HEK293 (cell line): ENCODE data around the gene NCKAP5L.

Experiments used
- CTCF ChIA-PET: fragments of 350-600 bp; formaldehyde crosslinking; extraction: SDS; loops from one replicate; lab custom pipeline; 2021; ENCODE audit warnings: antibody characterized with exemption; lab: Yijun Ruan, JAX
- POLR2A ChIA-PET: fragments of 300-600 bp; formaldehyde crosslinking; extraction: SDS; loops from one replicate; lab custom pipeline; 2020; ENCODE audit warnings: antibody characterized with exemption, inconsistent platforms; lab: Yijun Ruan, JAX
- H3K27ac ChIP-seq: fragments of 200-500 bp; sonication (Bioruptor generic); 2 replicates; pipeline ENCODE4 v1.5.1; 2014; ENCODE audit warnings: low read depth, low read length, control low read depth, inconsistent platforms; ENCODE audit errors: extremely low read depth
- H3K36me3 ChIP-seq, 2 experiments: fragments of 200-500 bp in 1 of 2; sonication (Bioruptor generic) in 1 of 2; 1 replicate in 1 of 2; 2 replicates in 1 of 2; pipeline ENCODE4 v1.5.1; 2014 to 2017; ENCODE audit warnings: inconsistent platforms in 2 of 2, low read length in 2 of 2; ENCODE audit not compliant: control insufficient read depth in 2 of 2, insufficient read depth in 1 of 2
- H3K4me1 ChIP-seq: fragments of 200-500 bp; sonication (Bioruptor generic); 2 replicates; pipeline ENCODE4 v1.5.1; 2014; ENCODE audit warnings: mild to moderate bottlenecking, low read length, inconsistent platforms; ENCODE audit not compliant: control insufficient read depth, insufficient read depth
- H3K4me3 ChIP-seq: 2 replicates; pipeline ENCODE4 v1.5.1; 2011; ENCODE audit warnings: low read depth, mild to moderate bottlenecking, control low read depth, low read length, moderate library complexity
- H3K9me3 ChIP-seq: fragments of 200-500 bp; sonication (Bioruptor generic); 2 replicates; pipeline ENCODE4 v1.5.1; 2014; ENCODE audit warnings: low read depth, low read length, inconsistent platforms; ENCODE audit not compliant: control insufficient read depth, insufficient read depth
- BCL11A ChIP-seq: fragments of 450-650 bp; formaldehyde crosslinking; IDR thresholded peaks from 2 replicates; pipeline ENCODE4 v1.5.1; 2016; ENCODE audit warnings: low read depth, missing biosample characterization, missing genetic modification characterization
- GLI4 ChIP-seq: fragments of 450-650 bp; formaldehyde crosslinking; IDR thresholded peaks from 2 replicates; pipeline ENCODE4 v1.5.1; 2016; ENCODE audit warnings: missing biosample characterization, missing genetic modification characterization
- PATZ1 ChIP-seq: fragments of 450-650 bp; formaldehyde crosslinking; IDR thresholded peaks from 2 replicates; pipeline ENCODE4 v1.5.1; 2016; ENCODE audit warnings: missing biosample characterization, missing genetic modification characterization
- RBAK ChIP-seq: fragments of 450-650 bp; formaldehyde crosslinking; IDR thresholded peaks from 2 replicates; pipeline ENCODE4 v1.5.1; 2016; ENCODE audit warnings: missing biosample characterization, missing genetic modification characterization
- SETDB1 ChIP-seq: IDR thresholded peaks from one replicate; pipeline ENCODE4 v1.6.1; 2017; ENCODE audit warnings: mild to moderate bottlenecking, low read length, moderate library complexity, mixed read lengths; ENCODE audit not compliant: insufficient read length
- ZBTB20 ChIP-seq: fragments of 450-650 bp; formaldehyde crosslinking; IDR thresholded peaks from 2 replicates; pipeline ENCODE4 v1.5.1; 2016; ENCODE audit warnings: missing biosample characterization, missing genetic modification characterization
- ZBTB8A ChIP-seq: fragments of 450-650 bp; formaldehyde crosslinking; IDR thresholded peaks from 2 replicates; pipeline ENCODE4 v1.5.1; 2016; ENCODE audit warnings: missing biosample characterization, missing genetic modification characterization
- ZIC2 ChIP-seq: fragments of 450-650 bp; formaldehyde crosslinking; IDR thresholded peaks from 2 replicates; pipeline ENCODE4 v1.5.1; 2016; ENCODE audit warnings: missing biosample characterization, missing genetic modification characterization
- ZNF211 ChIP-seq: fragments of 450-650 bp; formaldehyde crosslinking; IDR thresholded peaks from 2 replicates; pipeline ENCODE4 v1.5.1; 2016; ENCODE audit warnings: low read depth, missing biosample characterization, missing genetic modification characterization
- ZNF37A ChIP-seq: fragments of 450-650 bp; IDR thresholded peaks from 2 replicates; pipeline ENCODE4 v1.5.1; 2018; ENCODE audit warnings: missing biosample characterization, missing genetic modification characterization
- ZNF416 ChIP-seq: fragments of 450-650 bp; formaldehyde crosslinking; IDR thresholded peaks from 2 replicates; pipeline ENCODE4 v1.5.1; 2016; ENCODE audit warnings: missing biosample characterization, missing genetic modification characterization
- ZNF513 ChIP-seq: fragments of 450-650 bp; IDR thresholded peaks from 2 replicates; pipeline ENCODE4 v1.5.1; 2018; ENCODE audit warnings: missing biosample characterization, missing genetic modification characterization
- ZNF518A ChIP-seq: fragments of 450-650 bp; formaldehyde crosslinking; conservative IDR thresholded peaks from 2 replicates; pipeline ENCODE4 v1.5.1; 2016; ENCODE audit warnings: low read depth, missing biosample characterization, missing genetic modification characterization
- ZNF555 ChIP-seq: fragments of 450-650 bp; formaldehyde crosslinking; conservative IDR thresholded peaks from 2 replicates; pipeline ENCODE4 v1.5.1; 2017; ENCODE audit warnings: missing biosample characterization, mild to moderate bottlenecking, missing genetic modification characterization, inconsistent platforms
- ZNF558 ChIP-seq: fragments of 450-650 bp; formaldehyde crosslinking; IDR thresholded peaks from 2 replicates; pipeline ENCODE4 v1.5.1; 2016; ENCODE audit warnings: missing biosample characterization, missing genetic modification characterization
- ZNF580 ChIP-seq: fragments of 450-650 bp; formaldehyde crosslinking; IDR thresholded peaks from 2 replicates; pipeline ENCODE4 v1.5.1; 2016; ENCODE audit warnings: missing biosample characterization, missing genetic modification characterization
- ZNF610 ChIP-seq: fragments of 450-650 bp; formaldehyde crosslinking; IDR thresholded peaks from 2 replicates; pipeline ENCODE4 v1.5.1; 2016; ENCODE audit warnings: missing biosample characterization, missing genetic modification characterization, borderline replicate concordance
- ZNF654 ChIP-seq: fragments of 450-650 bp; formaldehyde crosslinking; IDR thresholded peaks from 2 replicates; pipeline ENCODE4 v1.5.1; 2016; ENCODE audit warnings: low read depth, missing biosample characterization, missing genetic modification characterization
- ZNF830 ChIP-seq: fragments of 450-650 bp; IDR thresholded peaks from 2 replicates; pipeline ENCODE4 v1.5.0; 2018; ENCODE audit warnings: missing biosample characterization, missing genetic modification characterization, low read depth, mild to moderate bottlenecking, moderate library complexity

The NCKAP5L gene

GRCh38 chr12:49847161-49847560 lies 18.9 kb upstream of the NCKAP5L start:
- Histone ChIP-seq H3K36me3 (no peaks in the 10 kb centered on the region), H3K27ac (no peak overlapping the region), H3K9me3 (no peaks in the 10 kb centered on the region), H3K4me1 (0 out of 2 replicates have a peak, but pooled peaks cover 3% of the 10 kb centered on the region), H3K4me3 (no peak overlapping the region)
- ChIA-PET POLR2A (interaction anchor here (1.3 kb wide), 1 partner anchor 20 kb away, joined by 4 read pairs; no protein-coding TSS in a partner anchor), CTCF (interaction anchor here (1.7 kb wide), 1 partner anchor 106 kb away, joined by 7 read pairs; the partner anchor contains the start of gene TMBIM6)
- TF ChIP-seq ZNF580 (no peak), ZNF211 (tag by site-specific recombination) (no peak), GLI4 (tag by site-specific recombination) (no peak), ZNF555 (no peak), ZNF654 (no peak), ZBTB8A (tag by site-specific recombination) (no peak), ZNF416 (tag by site-specific recombination) (no peak), ZNF610 (tag by site-specific recombination) (no peak), ZIC2 (tag by site-specific recombination) (no peak), ZNF37A (tag by site-specific recombination) (no peak), PATZ1 (no peak), SETDB1 (no peak), ZNF518A (tag by site-specific recombination) (no peak), ZNF513 (no peak), ZBTB20 (tag by site-specific recombination) (no peak), ZNF558 (tag by site-specific recombination) (no peak), BCL11A (tag by site-specific recombination) (no peak), RBAK (tag by site-specific recombination) (no peak), ZNF830 (tag by site-specific recombination) (no peak)
